Prostate gland (tissue), 2 donors: ENCODE results near the gene C10orf90. TPM values are rescaled to one million over a fixed set of nuclear protein-coding genes. Genes with fewer than 3 reads are reported as not detected.

Experiments used
- DNase-seq: peaks from one replicate; pipeline ENCODE4 v3.0.0-alpha.2; 2019; ENCODE audit warnings: low spot score
- H3K27ac ChIP-seq, 2 donors: fragments of 200-600 bp; sonication (generic); 2 replicates each; pipeline ENCODE4 v1.5.1; 2017 to 2019
- H3K27me3 ChIP-seq: fragments of 200-600 bp; sonication (generic); replicated peaks from 2 replicates; pipeline ENCODE4 v1.5.1; 2019; ENCODE audit not compliant: insufficient read depth
- H3K36me3 ChIP-seq, 2 donors: fragments of 200-600 bp; sonication (generic); 1 replicate in 1 of 2; 2 replicates in 1 of 2; pipeline versions ENCODE4 v1.5.1 to v1.8.1; 2017 to 2019
- H3K4me1 ChIP-seq: fragments of 200-600 bp; sonication (generic); replicated peaks from 2 replicates; pipeline ENCODE4 v1.5.1; 2019
- H3K4me3 ChIP-seq, 2 donors: fragments of 200-600 bp; sonication (generic); 2 replicates each; pipeline ENCODE4 v1.5.1; 2017 to 2019
- H3K9me3 ChIP-seq: fragments of 200-600 bp; sonication (generic); 2 replicates; pipeline ENCODE4 v1.5.1; 2017
- CTCF ChIP-seq, 4 experiments: fragments of 200-600 bp in 2 of 4; fragments of 450-650 bp in 2 of 4; sonication (generic) in 2 of 4; IDR thresholded peaks; 1 replicate in 3 of 4; 2 replicates in 1 of 4; pipeline ENCODE4 v1.5.1; 2016 to 2019; ENCODE audit warnings: antibody characterized with exemption in 4 of 4, mild to moderate bottlenecking in 2 of 4, moderate library complexity in 2 of 4
- POLR2A ChIP-seq: fragments of 450-650 bp; IDR thresholded peaks from one replicate; pipeline ENCODE4 v1.6.1; 2016; ENCODE audit warnings: antibody characterized with exemption, mild to moderate bottlenecking
- POLR2AphosphoS5 ChIP-seq: sonication (generic); formaldehyde crosslinking; IDR thresholded peaks from one replicate; pipeline ENCODE4 v1.6.1; 2017; ENCODE audit warnings: antibody characterized with exemption
- WGBS: methylation state at CpG from one replicate; pipeline ENCODE4 v1.1.5; 2018; 5-methylcytosine and 5-hydroxymethylcytosine counted together
- intact Hi-C: fragments of 100-400 bp; cut with DNase I; formaldehyde crosslinking; loops from one replicate; pipeline ENCODE4 v1.14.2; 2022
- total RNA-seq, 2 donors: library from RNA; depleted of rRNA; stranded (reverse); fragments of >200 nt; gene quantifications; one replicate each; pipeline ENCODE4 v1.1.0, GENCODE V29; 2016

C10orf90 gene
- under 1 TPM in 1 of 2 donors, not detected in 1; 0.45 TPM for total RNA-seq

- H3K36me3 ChIP-seq, result no peaks in the 10 kb centered on the region
- no peaks in the 10 kb centered on the region for H3K9me3 ChIP-seq
- intact Hi-C loops, result no loop called here
- no peak within 1 kb of the TSS for H3K4me3 ChIP-seq
- H3K4me1 ChIP-seq, result no peaks in the 10 kb centered on the region
- no peak within 1 kb of the TSS for H3K27ac ChIP-seq
- no peaks in the 10 kb centered on the region for H3K27me3 ChIP-seq
- no peak for TF ChIP-seq POLR2AphosphoS5
- TF ChIP-seq POLR2A, result no peak
- no peak for TF ChIP-seq CTCF (IDR thresholded peaks at IDR 0.05)
- WGBS, result 63% methylated on average over 12 of the region's 12 CpGs
- DNase-seq, result no peak
These were observed at the start of gene C10orf90 for GRCh38 chr10:126670056-126670894. TSS of gene C10orf90 (minus strand) at chr10:126670693. CDS start at chr10:126670480, 213 bp downstream.

- H3K4me3 ChIP-seq, result no peak overlapping the region
- no peak for DNase-seq
- no peaks in the 10 kb centered on the region for H3K4me1 ChIP-seq
- no peaks in the 10 kb centered on the region for H3K9me3 ChIP-seq
- H3K36me3 ChIP-seq, result no peaks in the 10 kb centered on the region
- intact Hi-C loops, result no loop called here
- no peak for TF ChIP-seq CTCF (IDR thresholded peaks at IDR 0.05)
- TF ChIP-seq POLR2AphosphoS5, result no peak
- TF ChIP-seq POLR2A, result no peak
- no peaks in the 10 kb centered on the region for H3K27me3 ChIP-seq
- no peak overlapping the region for H3K27ac ChIP-seq
- 86% methylated on average over 1 of the region's 1 CpG for WGBS
These were observed 45.9 kb upstream of the C10orf90 start for GRCh38 chr10:126716366-126716765.

GRCh38 chr10:126713594-126713993 is 43.1 kb upstream of the C10orf90 start:
- TF ChIP-seq POLR2AphosphoS5 (no peak), POLR2A (no peak), CTCF (IDR thresholded peaks at IDR 0.05) (no peak)
- no peak overlapping the region for H3K27ac ChIP-seq
- H3K4me1 ChIP-seq, result no peaks in the 10 kb centered on the region
- H3K27me3 ChIP-seq, result no peaks in the 10 kb centered on the region
- intact Hi-C loops, result no loop called here
- H3K4me3 ChIP-seq, result no peak overlapping the region
- H3K36me3 ChIP-seq, result no peaks in the 10 kb centered on the region
- DNase-seq, result no peak
- WGBS, result 86% methylated on average over 7 of the region's 7 CpGs
- H3K9me3 ChIP-seq, result no peaks in the 10 kb centered on the region

GRCh38 chr10:126712681-126713080 is 42.2 kb upstream of the C10orf90 start:
- H3K27me3 ChIP-seq, result no peaks in the 10 kb centered on the region
- intact Hi-C loops, result no loop called here
- no peak overlapping the region for H3K27ac ChIP-seq
- DNase-seq, result no peak
- no peaks in the 10 kb centered on the region for H3K36me3 ChIP-seq
- no peaks in the 10 kb centered on the region for H3K4me1 ChIP-seq
- no peak overlapping the region for H3K4me3 ChIP-seq
- H3K9me3 ChIP-seq, result no peaks in the 10 kb centered on the region
- TF ChIP-seq POLR2A (no peak), POLR2AphosphoS5 (no peak), CTCF (IDR thresholded peaks at IDR 0.05) (no peak)
- 86% methylated on average over 6 of the region's 6 CpGs for WGBS
